HuH-7.5 (cell line): ENCODE measurements around the gene RALGPS1.

Experiments
- DNase-seq: peaks from one replicate; pipeline ENCODE4 v3.0.0; 2011; ENCODE audit warnings: low spot score

Gene RALGPS1

DNA sequence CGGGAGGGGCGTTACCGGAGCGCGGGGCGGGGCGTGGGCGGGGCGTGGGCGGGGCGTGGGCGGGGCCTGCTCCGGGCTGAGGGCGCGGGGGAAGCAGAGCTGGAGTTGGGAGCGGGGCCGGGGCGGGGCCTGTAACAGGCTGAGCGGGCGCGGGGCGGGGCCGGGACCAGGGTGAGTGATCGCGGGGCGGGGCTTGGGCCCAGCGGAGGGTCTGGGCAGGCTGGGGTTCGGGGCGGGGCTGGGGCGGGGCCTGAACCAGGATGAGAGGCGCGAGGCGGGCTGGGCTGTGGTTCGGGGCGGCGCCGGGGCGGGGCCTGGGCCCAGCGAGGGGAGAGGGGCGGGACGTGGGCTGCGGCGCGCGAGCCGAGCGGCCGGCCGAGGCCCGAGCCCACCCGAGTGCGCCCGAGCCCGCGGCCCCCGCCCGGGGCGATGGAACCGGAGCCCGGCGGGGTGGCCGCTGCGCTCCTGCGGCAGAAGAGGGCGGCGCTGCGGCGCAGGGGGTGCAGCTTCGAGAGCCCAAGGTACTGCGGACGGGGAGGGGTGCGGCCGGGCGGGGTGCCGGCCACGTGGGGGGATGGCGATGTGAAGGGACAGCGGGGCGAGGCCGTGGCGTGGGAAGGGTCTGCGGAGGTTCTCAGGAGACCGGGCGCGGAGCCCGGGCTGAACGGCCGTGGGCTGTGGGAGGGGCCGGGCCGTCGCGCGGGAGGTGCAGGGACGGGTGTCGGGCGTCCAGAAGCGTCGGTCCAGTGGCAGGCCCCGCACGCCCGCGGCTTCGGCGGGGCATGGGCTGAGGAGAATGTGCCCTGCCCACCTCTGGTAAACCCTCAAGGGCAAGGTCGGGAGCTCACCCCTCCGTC is 310.5 kb downstream of the RALGPS1 start:
- DNase-seq: peak; percentile 98

DNA sequence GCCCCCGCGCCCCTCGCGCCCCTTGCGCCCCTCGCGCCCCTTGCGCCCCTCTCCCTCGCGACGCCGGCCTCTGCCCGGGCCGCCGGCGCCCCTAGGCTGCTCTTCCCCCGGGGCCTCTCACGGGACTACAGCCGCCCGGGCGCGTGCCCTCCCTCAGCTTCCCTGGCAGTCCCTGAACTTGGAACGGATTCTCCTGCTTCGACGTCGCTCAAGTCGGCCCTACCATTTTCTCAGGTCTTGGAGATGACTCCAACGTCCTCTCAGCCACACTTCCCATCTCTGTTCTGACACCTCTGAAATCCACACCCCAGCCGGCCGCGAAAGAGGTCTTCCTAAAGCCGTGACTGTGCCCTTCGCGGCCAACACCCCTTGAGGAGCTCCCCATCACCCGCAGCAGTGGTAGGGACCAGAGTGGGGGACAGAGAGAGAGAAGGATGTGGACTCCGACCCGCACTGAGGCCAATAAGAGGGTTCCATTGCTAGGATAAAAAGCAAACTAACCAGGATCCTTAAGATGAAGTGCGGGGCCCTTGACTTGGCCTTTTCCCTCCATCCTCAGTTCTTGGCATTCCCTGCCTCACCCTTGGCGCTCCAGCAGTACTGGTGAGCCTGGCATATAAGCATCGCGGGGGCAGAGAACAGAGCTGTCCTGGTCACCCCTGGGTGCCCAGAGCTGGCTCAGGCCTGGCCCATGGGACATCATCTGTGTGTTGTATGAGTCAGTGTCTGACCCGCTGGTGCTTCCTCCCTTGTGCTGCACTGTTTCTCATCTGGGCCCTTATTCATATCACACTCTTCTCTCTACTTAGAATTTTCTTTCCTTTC is 311.4 kb downstream of the RALGPS1 start:
- no peak for DNase-seq

GRCh38 chr9:127229691-127230417 is 315.3 kb downstream of the RALGPS1 start:
- DNase-seq: no peak

- DNase-seq: no peak
Measured at GRCh38 chr9:127231666-127232065, 317.1 kb downstream of the RALGPS1 start.

- no peak for DNase-seq
Measured at GRCh38 chr9:127232833-127233549, 318.4 kb downstream of the RALGPS1 start.

DNA sequence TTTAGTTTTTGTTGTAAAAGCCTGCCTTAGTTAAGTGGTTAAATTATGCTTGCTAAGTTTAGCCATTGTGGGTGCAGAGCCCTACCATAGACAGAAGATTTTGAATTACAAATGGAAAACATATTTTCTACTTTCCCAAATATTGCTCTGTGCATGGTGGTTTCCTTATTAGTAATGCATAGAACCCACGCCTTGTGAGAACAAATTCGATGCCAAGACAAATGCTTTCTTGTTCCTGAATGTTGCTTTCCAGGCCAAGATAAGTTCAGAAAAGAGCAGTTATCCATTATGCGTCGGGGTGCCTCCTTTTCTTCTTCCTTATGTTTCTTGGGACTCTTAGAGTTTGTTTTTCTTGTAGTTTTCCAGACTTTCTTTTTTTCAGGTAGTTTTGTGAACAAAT is 319.0 kb downstream of the RALGPS1 start:
- DNase-seq: no peak

DNA sequence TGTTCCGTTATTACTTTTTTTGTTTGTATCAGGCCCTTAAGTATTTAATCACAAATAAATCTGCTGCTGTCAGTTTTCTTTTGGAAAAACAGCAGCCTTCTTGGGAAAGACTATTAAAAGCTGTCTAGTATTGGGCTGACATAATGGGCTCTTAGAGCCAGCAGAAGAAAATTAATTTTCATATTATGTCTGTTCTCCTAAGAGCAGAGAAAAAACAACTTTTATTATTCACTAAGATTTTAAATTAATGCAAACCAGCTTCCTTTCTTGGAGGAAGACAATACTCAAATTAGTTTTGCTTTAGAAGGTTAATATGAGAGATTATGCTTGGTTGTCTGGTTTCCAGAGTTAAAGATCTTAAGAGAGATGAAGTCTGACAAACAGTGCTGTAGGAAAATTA is 319.4 kb downstream of the RALGPS1 start:
- DNase-seq: no peak

DNA sequence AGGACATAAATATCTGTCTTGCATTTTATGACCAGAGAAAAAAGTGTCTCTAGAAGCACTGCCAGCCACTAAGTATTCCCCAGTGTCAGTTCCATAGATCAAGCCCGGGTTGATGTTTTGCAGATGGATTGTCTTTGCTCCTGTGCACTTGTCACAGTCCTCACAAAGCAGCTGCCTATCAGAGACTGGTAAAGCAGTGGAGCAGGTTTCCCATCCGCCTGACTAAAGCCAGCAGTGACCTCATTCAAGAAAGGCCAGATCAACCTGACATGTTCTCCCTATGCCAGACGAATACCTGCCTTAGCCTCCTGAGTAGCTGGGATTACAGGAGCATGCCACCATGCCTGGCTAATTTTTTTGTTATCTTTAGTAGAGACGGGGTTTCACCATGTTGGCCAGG is 323.2 kb downstream of the RALGPS1 start:
- no peak for DNase-seq

DNA sequence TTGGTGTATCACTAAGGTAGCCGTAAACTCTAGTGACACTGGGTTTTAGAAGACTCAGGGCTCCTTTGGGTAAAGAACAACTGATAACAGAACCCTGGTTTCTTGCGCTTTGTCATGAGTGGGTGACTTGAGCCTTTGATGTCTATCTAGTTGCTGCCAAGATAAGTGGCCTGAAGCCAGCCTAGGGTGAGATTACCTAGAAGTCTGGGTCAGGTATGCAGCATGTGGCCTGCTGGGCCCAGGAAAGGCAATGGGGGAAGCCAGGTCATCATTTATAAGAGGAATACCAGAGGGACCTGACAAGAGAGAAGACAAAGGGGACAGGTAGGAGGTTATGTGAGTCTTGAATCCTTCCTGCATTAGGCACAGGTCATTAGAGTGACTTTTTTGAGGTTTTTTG is 326.8 kb downstream of the RALGPS1 start:
- DNase-seq: no peak

- DNase-seq: peak; percentile 90
Measured at GRCh38 chr9:127244609-127245601, 330.3 kb downstream of the RALGPS1 start.

- no peak for DNase-seq
Measured at GRCh38 chr9:127245637-127246164, 331.1 kb downstream of the RALGPS1 start.

DNA sequence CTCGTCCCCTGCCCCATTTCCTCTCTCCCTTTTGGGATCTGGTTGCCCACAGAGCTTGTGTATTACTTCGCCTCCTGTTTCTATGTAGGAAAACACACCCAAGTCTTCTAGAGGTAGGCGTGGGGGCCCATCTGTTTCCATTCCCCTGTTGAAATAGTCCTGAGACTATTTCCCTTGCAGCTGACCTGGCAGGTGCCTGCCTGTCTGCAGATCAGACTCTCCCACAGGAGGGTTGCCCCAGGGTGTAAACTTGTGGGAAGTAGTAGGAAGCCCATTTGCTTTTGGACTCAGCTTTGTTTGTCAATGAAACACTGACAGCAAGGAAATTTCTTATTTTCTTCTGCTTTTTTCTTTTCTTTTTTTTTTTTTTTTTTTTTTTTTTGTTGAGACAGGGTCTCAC is 333.7 kb downstream of the RALGPS1 start:
- DNase-seq: no peak

GRCh38 chr9:127249877-127250276 is 335.3 kb downstream of the RALGPS1 start:
- no peak for DNase-seq

GRCh38 chr9:127250896-127251391 is 336.4 kb downstream of the RALGPS1 start:
- DNase-seq: no peak

DNA sequence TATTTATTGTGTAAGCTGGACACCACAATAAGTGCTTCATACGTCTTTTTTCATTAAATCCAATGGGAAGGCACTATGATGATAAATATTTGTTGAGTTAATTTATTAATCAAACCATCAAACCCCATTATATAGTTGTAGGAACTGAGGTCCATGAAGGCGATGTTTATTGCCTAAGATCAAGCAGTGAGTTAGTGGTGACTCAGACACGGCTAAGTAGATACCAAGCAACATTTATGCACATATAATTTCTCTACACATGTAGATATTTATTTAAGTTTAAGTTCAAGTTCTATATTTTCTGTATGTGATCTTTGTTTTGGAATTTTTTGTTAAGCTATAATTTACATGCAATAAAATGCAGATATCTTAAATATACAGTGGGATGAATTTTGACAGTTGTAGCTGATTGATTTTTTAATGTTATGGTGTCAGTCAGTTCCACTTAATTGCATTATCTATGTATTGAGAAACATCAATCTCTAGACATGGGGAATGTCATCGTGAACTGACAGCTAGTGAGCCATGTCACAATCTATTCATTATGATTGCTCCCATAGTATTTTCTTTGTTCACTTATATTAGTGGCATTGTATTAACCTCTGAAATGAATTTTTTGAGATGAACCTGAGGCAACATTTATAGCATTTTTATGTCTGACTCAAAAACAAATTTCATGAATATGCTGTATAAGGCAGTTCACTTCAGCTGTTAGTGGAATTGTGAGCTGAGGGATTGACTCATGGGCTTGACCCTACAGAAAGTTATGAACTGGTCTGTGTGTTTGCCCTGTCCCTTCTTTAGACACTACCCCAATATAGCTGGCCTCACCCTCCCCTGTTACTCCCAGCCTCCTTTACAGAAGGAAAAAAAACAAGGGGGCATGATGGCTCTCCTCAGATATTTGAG is 338.1 kb downstream of the RALGPS1 start:
- DNase-seq: no peak

GRCh38 chr9:127253446-127253845 is 338.9 kb downstream of the RALGPS1 start:
- DNase-seq: no peak

DNA sequence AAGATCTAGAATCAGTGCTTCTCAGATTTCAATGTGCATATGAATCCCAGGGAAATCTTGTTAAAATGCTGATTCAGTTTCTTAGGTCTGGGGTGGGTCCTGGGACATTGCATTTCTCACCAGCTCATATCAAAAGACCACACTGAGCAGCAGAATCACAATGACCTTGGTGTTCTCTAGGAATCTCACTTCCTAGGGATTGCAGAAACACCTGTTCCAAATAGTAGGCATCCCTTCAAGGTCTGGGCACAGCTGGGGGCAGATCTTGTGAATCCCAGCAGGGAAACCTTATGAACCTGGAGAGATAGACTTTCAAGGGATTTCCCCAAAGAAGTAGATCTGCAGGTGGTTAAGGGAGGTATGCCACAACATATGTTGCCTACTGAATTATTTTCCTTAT is 341.1 kb downstream of the RALGPS1 start:
- no peak for DNase-seq

DNA sequence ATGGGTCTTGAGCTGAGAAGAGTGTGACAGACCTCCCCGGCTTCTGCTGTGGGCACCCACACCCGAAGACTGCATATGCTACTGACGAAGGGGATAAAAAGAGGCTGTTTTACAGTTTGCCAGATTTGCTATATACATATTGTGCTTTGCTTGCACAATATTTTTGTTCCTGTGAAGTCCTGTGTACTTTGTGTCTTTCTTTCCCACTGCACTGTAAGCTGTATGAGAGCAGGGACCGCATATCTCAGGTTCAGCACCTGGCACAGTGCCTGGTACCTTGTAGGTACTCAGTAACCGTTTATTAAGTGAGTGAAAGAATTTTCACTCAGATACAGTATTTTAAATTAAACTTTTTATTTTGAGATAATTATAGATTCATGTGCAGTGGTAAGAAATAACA is 341.7 kb downstream of the RALGPS1 start:
- DNase-seq: no peak
